Sigmoid colon (tissue), 4 donors: ENCODE measurements around the gene CBFA2T2.

Experiments
- CTCF ChIP-seq, 4 experiments: fragments of 450-650 bp in 3 of 4; fragments of 200-600 bp in 1 of 4; IDR thresholded peaks; one replicate each; pipeline ENCODE4 v1.5.1; 2016 to 2019; ENCODE audit warnings: antibody characterized with exemption in 4 of 4, mild to moderate bottlenecking in 3 of 4, moderate library complexity in 2 of 4
- EP300 ChIP-seq, 4 donors: sonication (generic); formaldehyde crosslinking; IDR thresholded peaks; one replicate each; pipeline ENCODE4 v1.6.1; 2017; ENCODE audit warnings: antibody characterized with exemption in 4 of 4
- POLR2A ChIP-seq, 2 donors: fragments of 450-650 bp; IDR thresholded peaks; one replicate each; pipeline ENCODE4 v1.6.1; 2016; ENCODE audit warnings: antibody characterized with exemption in 2 of 2, mild to moderate bottlenecking in 2 of 2, moderate library complexity in 2 of 2
- POLR2AphosphoS5 ChIP-seq, 4 donors: sonication (generic); formaldehyde crosslinking; IDR thresholded peaks; one replicate each; pipeline ENCODE4 v1.6.1; 2017; ENCODE audit warnings: antibody characterized with exemption in 4 of 4

GRCh38 chr20:33526769-33527168 is 36.9 kb downstream of the CBFA2T2 start:
- TF ChIP-seq CTCF (IDR thresholded peaks at IDR 0.05) (no peak), POLR2AphosphoS5 (IDR thresholded peaks at IDR 0.05) (no peak), POLR2A (IDR thresholded peaks at IDR 0.05) (no peak), EP300 (IDR thresholded peaks at IDR 0.05) (no peak)
